CD14-positive monocyte (primary cell): ENCODE results near the gene UQCC5. TPM values are rescaled to one million over a fixed set of nuclear protein-coding genes. Genes with fewer than 3 reads are reported as not detected.
A peak's percentile ranks its signal among the peaks of the same experiment; 100 is the strongest.

Experiments
- DNase-seq, 3 donors: peaks; one replicate each; pipeline ENCODE4 v3.0.0-alpha.2; 2011 to 2022
- H2AFZ ChIP-seq: 2 replicates; pipeline ENCODE4 v1.6.0; 2012; ENCODE audit warnings: mild to moderate bottlenecking, low read depth, low read length, inconsistent platforms; ENCODE audit not compliant: insufficient read depth, poor library complexity, severe bottlenecking
- H3K27ac ChIP-seq, 2 donors: 1 replicate in 1 of 2; 2 replicates in 1 of 2; pipeline ENCODE4 v1.5.1; 2012 to 2013; ENCODE audit warnings: low read length in 2 of 2, control low read depth in 1 of 2, inconsistent platforms in 1 of 2, low read depth in 1 of 2, mild to moderate bottlenecking in 1 of 2
- H3K27me3 ChIP-seq, 2 donors: one replicate each; pipeline versions ENCODE4 v1.6.0 to v1.6.1; 2011 to 2013; ENCODE audit warnings: low read length in 2 of 2; ENCODE audit not compliant: control insufficient read depth in 2 of 2, insufficient read depth in 2 of 2
- H3K36me3 ChIP-seq, 2 donors: replicated peaks in 1 of 2; 1 replicate in 1 of 2; 2 replicates in 1 of 2; pipeline versions ENCODE4 v1.5.1 to v1.6.1; 2012 to 2013; ENCODE audit warnings: low read length in 2 of 2, control low read depth in 1 of 2, inconsistent platforms in 1 of 2, mild to moderate bottlenecking in 1 of 2; ENCODE audit not compliant: insufficient read depth in 2 of 2, control insufficient read depth in 1 of 2
- H3K4me1 ChIP-seq, 2 donors: 1 replicate in 1 of 2; 2 replicates in 1 of 2; pipeline versions ENCODE4 v1.5.1 to v1.6.1; 2012 to 2013; ENCODE audit warnings: low read length in 2 of 2, control low read depth in 1 of 2, inconsistent platforms in 1 of 2, mild to moderate bottlenecking in 1 of 2, moderate library complexity in 1 of 2; ENCODE audit not compliant: insufficient read depth in 2 of 2, control insufficient read depth in 1 of 2
- H3K4me2 ChIP-seq: replicated peaks from 2 replicates; pipeline ENCODE3; 2012; ENCODE audit warnings: low read length, moderate library complexity, mild to moderate bottlenecking; ENCODE audit not compliant: poor library complexity, severe bottlenecking; ENCODE audit errors: extremely low read depth
- H3K4me3 ChIP-seq, 3 experiments: fragments of 200-600 bp in 1 of 3; sonication (generic) in 1 of 3; replicated peaks in 1 of 3; 1 replicate in 2 of 3; 2 replicates in 1 of 3; pipeline ENCODE4 v1.5.1; 2011 to 2013; ENCODE audit warnings: low read length in 3 of 3, mild to moderate bottlenecking in 3 of 3, control low read depth in 2 of 3, low read depth in 2 of 3, inconsistent platforms in 1 of 3, moderate library complexity in 1 of 3
- H3K79me2 ChIP-seq: 2 replicates; pipeline ENCODE4 v1.6.0; 2012; ENCODE audit warnings: mild to moderate bottlenecking, control low read depth, inconsistent platforms, low read length, moderate library complexity; ENCODE audit not compliant: insufficient read depth
- H3K9ac ChIP-seq: 2 replicates; pipeline ENCODE4 v1.6.0; 2017; ENCODE audit warnings: low read length, mild to moderate bottlenecking; ENCODE audit not compliant: insufficient read depth, poor library complexity, severe bottlenecking
- H3K9me3 ChIP-seq, 2 donors: replicated peaks in 1 of 2; 1 replicate in 1 of 2; 2 replicates in 1 of 2; pipeline versions ENCODE4 v1.5.1 to v1.6.1; 2012 to 2013; ENCODE audit warnings: low read length in 2 of 2, control low read depth in 1 of 2; ENCODE audit not compliant: control insufficient read depth in 1 of 2, insufficient read depth in 1 of 2
- H4K20me1 ChIP-seq: 2 replicates; pipeline ENCODE4 v1.6.0; 2012; ENCODE audit warnings: mild to moderate bottlenecking, low read length, control low read depth, moderate library complexity; ENCODE audit not compliant: insufficient read depth
- H3K27ac Mint-ChIP-seq, 7 donors: one replicate each; pipeline ENCODE4 v1.8.0; 2020; ENCODE audit warnings: mild to moderate bottlenecking in 7 of 7, mixed read lengths in 7 of 7, moderate library complexity in 6 of 7, inconsistent platforms in 2 of 7
- H3K27me3 Mint-ChIP-seq, 3 donors: one replicate each; pipeline ENCODE4 v1.8.0; 2021 to 2022; ENCODE audit warnings: low read depth in 3 of 3, mild to moderate bottlenecking in 3 of 3, mixed read lengths in 3 of 3, moderate library complexity in 3 of 3, inconsistent platforms in 1 of 3
- H3K36me3 Mint-ChIP-seq, 2 donors: one replicate each; pipeline ENCODE4 v1.8.0; 2020; ENCODE audit warnings: mixed read lengths in 2 of 2, inconsistent platforms in 1 of 2, mild to moderate bottlenecking in 1 of 2
- H3K4me1 Mint-ChIP-seq: one replicate; pipeline ENCODE4 v1.8.0; 2020; ENCODE audit warnings: mild to moderate bottlenecking, mixed read lengths
- H3K4me3 Mint-ChIP-seq, 2 donors: one replicate each; pipeline ENCODE4 v1.8.0; 2020; ENCODE audit warnings: mild to moderate bottlenecking in 2 of 2, mixed read lengths in 2 of 2, moderate library complexity in 1 of 2
- H3K9me3 Mint-ChIP-seq, 7 donors: one replicate each; pipeline ENCODE4 v1.8.0; 2020 to 2022; ENCODE audit warnings: mixed read lengths in 7 of 7, mild to moderate bottlenecking in 6 of 7, moderate library complexity in 6 of 7, inconsistent platforms in 2 of 7
- CTCF ChIP-seq: fragments of 200-600 bp; IDR thresholded peaks from one replicate; pipeline ENCODE4 v1.8.0; 2022; ENCODE audit warnings: antibody characterized with exemption, mild to moderate bottlenecking
- WGBS: methylation state at CpG from one replicate; pipeline ENCODE4 v1.1.5; 2013; ENCODE audit warnings: missing lambda C conversion rate; ENCODE audit not compliant: insufficient coverage; 5-methylcytosine and 5-hydroxymethylcytosine counted together
- intact Hi-C, 2 donors: fragments of 100-400 bp; cut with micrococcal nuclease; formaldehyde crosslinking; loops; one replicate each; pipeline versions ENCODE4 v1.15.0 to v1.15.1; 2023
- polyA plus RNA-seq, 3 donors: library from polyadenylated mRNA; depleted of rRNA in 1 of 3; unstranded in 2 of 3; stranded (reverse) in 1 of 3; fragments of 300-500 nt in 2 of 3; fragments of >200 nt in 1 of 3; fragmentation: Illumina TruSeq in 2 of 3; gene quantifications; 1 replicate in 2 of 3; 2 replicates in 1 of 3; pipeline ENCODE4 v1.2.3, GENCODE V29; 2012 to 2021

Gene UQCC5
- polyA plus RNA-seq, 3 donors, result 1.4 to 52.1 (median 43.3) TPM

GRCh38 chr3:52527039-52527731, 9.2 kb upstream of the UQCC5 start:
- Mint-ChIP-seq H3K36me3 (peaks cover 37 to 55% of the 10 kb centered on the region in 2 donors), H3K9me3 (no peaks in the 10 kb centered on the region), H3K27me3 (peaks cover 2 to 3% (median 2%) of the 10 kb centered on the region in 3 donors), H3K27ac (peak overlapping the region in 2 of 7 donors; percentile 9 to 50), H3K4me3 (no peak overlapping the region), H3K4me1 (peaks cover 8% of the 10 kb centered on the region)
- H3K4me1 ChIP-seq, result peaks cover 3 to 12% of the 10 kb centered on the region in 2 donors
- H3K27ac ChIP-seq, result peak overlapping the region in 1 of 2 donors; percentile 20
- no peaks in the 10 kb centered on the region for H3K27me3 ChIP-seq
- no peaks in the 10 kb centered on the region for H3K9me3 ChIP-seq
- no peak overlapping the region for H3K9ac ChIP-seq
- H3K4me2 ChIP-seq, result no peak overlapping the region
- no peak for DNase-seq
- no peak for TF ChIP-seq CTCF
- intact Hi-C loops, result no loop called here
- H3K36me3 ChIP-seq, result peaks cover 44 to 63% of the 10 kb centered on the region in 2 donors
- no peaks in the 10 kb centered on the region for H4K20me1 ChIP-seq
- peaks cover 21% of the 10 kb centered on the region for H3K79me2 ChIP-seq
- 100% methylated on average over 8 of the region's 14 CpGs for WGBS
- H2AFZ ChIP-seq, result no peak overlapping the region
- H3K4me3 ChIP-seq, result no peak overlapping the region

- H3K4me3 ChIP-seq, result no peak overlapping the region
- H3K36me3 ChIP-seq, result peaks cover 36 to 56% of the 10 kb centered on the region in 2 donors
- H3K9me3 Mint-ChIP-seq, result no peaks in the 10 kb centered on the region
- H3K9me3 ChIP-seq, result no peaks in the 10 kb centered on the region
- H3K4me1 ChIP-seq, result peaks cover 11 to 20% of the 10 kb centered on the region in 2 donors
- 95% methylated on average over 6 of the region's 18 CpGs for WGBS
- H3K4me1 Mint-ChIP-seq, result peaks cover 16% of the 10 kb centered on the region
- H3K27me3 ChIP-seq, result peaks cover 0 to 4% of the 10 kb centered on the region in 2 donors
- TF ChIP-seq CTCF, result no peak
- H3K27ac Mint-ChIP-seq, result peak overlapping the region in 2 of 7 donors; percentile 10 to 11
- DNase-seq, result no peak
- no peak overlapping the region for H3K4me3 Mint-ChIP-seq
- peaks cover 6 to 11% (median 9%) of the 10 kb centered on the region in 3 donors for H3K27me3 Mint-ChIP-seq
- H3K79me2 ChIP-seq, result peaks cover 29% of the 10 kb centered on the region
- H4K20me1 ChIP-seq, result no peaks in the 10 kb centered on the region
- no peak overlapping the region for H2AFZ ChIP-seq
- no peak overlapping the region for H3K9ac ChIP-seq
- H3K27ac ChIP-seq, result no peak overlapping the region
- intact Hi-C loops, result no loop called here
- H3K36me3 Mint-ChIP-seq, result peaks cover 29 to 48% of the 10 kb centered on the region in 2 donors
- H3K4me2 ChIP-seq, result no peak overlapping the region
Observed at GRCh38 chr3:52527732-52528585, 8.4 kb upstream of the UQCC5 start.
